ENCODE results near the gene TRIM24. TPM values are rescaled to one million over a fixed set of nuclear protein-coding genes. Genes with fewer than 3 reads are reported as not detected.
"Not testable (repeated sequence)": the region's sequence is repeated elsewhere in the genome, so short reads cannot be mapped to it uniquely, and the experiment has no call there.

Gene TRIM24
- total RNA-seq (2014; rRNA removed; shearing (Covaris generic)): 11.6 and 12.3 TPM in 2 replicates

DNA sequence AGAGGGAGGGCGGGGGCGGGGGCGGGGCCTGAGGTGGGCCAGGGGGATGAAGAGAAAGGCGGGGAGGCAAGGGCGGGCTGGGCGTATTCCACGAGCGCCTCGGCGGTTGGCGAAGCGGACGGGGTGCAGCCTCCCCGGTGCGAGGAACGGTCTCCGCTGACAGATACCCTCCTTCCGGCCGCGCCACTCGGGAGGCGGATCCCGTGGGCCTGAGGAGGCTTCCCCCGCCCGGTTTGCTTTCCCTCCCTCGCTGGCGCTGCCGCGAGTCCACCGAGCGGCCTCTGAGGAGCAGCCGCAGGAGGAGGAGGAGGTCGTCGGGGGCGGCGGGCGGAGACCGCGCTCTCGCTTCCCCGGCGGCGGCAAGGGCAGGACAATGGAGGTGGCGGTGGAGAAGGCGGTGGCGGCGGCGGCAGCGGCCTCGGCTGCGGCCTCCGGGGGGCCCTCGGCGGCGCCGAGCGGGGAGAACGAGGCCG lies at the start of gene TRIM24:
Gene TRIM24, plus strand, starts transcription at position 84 of the 473 bp plus-strand sequence. Its CDS starts 290 bp downstream, at position 374.
- DNase-seq (ENCODE audit: low read depth): no peak

DNA sequence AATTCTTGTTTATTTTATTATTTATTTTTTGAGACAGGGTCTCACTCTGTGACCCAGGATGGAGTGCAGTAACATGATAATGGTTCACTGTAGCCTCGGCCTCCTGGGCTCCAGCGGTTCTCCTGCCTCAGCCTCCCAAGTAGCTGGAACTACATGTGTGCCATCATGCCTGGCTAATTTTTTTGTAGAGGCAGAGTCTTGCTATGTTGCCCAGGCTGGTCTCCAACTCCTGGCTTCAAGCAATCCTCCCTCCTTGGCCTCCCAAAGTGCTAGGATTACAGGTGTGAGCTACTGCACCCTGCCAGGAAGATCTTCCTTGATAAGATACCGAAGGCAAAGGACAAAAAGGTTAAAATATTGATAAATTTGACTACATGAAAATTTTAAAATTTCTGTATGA lies 48.0 kb upstream of the TRIM24 start:
- DNase-seq (ENCODE audit: low read depth): not testable (repeated sequence)

DNA sequence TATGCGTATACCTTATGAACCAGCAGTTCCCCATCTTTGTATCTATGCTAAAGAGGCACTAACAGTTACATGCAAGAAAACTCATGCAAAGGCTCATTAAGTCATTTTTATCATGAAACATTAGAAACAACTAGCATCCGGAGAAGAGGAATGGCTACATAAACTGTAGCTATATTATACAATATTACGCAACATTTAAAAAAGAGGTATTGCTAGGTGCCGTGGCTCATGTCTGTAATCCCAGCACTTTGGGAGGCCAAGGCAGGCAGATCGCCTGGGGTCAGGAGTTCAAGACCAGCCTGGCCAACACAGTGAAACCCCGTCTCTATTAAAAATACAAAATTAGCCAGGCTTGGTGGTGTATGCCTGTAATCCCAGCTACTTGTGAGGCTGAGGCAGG lies 47.1 kb upstream of the TRIM24 start:
- not testable (repeated sequence) for DNase-seq (ENCODE audit: low read depth)

- no peak for DNase-seq (ENCODE audit: low read depth)
Measured at GRCh38 chr7:138417078-138417700, 42.9 kb upstream of the TRIM24 start.

- no peak for DNase-seq (ENCODE audit: low read depth)
Measured at GRCh38 chr7:138417764-138418163, 42.3 kb upstream of the TRIM24 start.

DNA sequence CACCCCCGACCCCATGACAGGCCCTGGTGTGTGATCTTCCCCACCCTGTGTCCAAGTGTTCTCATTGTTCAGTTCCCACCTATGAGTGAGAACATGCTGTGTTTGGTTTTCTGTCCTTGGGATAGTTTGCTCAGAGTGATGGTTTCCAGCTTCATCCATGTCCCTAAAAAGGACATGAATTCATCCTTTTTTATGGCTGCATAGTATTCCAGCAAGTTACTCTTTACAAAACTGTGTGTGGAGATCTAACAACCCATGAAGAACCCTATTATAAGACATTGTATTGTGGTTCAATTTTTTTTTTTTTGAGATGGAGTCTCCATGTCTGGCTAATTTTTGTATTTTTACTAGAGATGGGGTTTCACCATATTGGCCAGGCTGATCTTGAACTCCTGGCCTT lies 41.7 kb upstream of the TRIM24 start:
- DNase-seq (ENCODE audit: low read depth): not testable (repeated sequence)

DNA sequence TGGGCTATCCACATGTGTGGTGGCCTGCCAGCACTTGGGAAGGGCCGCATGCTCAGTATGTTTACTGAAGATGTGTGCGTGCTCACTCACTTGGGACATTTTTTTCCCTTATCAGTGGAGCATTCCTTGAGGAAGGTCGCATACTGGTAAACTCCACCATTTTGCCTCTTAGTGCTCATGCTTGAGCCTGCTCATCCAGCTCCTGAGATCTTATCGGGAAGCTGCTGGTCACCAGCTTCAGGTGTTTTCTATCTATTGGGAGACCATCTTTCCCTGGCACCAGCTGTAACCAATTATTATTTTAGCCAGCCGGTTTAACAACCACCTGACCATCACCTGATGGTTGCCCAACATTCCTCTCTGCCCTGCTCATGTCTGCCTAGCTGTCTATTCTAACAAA lies 35.0 kb upstream of the TRIM24 start:
- DNase-seq (ENCODE audit: low read depth): no peak

DNA sequence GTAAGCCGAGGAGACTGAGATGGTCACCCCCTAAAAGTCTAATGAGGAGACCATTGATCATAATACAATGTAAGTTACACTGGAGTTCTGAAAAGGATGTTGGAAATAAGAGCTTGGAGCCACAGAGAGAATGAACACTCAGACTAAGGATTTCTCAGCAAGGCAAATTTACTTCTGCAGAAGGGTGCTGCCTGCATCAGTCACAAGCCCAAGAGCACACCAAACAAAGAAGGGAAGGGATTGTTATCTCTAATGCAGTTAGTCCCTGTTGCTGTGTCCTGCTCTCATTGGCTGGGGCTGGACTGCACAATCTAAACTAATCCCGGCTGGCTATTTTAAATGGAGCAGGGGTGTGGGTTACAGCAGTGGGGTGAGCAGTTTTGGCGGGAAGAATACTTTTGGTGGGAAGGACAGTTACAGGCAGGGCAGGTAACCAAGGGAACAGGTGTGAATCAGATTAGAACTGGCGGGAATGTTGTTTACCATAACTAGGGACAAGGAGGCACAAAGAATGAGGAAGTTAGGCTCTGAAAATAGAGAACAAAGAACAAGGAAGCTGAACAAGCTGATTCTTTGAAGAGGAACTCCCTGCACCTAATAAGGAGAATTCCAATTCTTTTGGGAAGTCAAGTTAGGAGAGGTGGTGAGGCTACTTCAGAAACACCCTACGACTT lies 30.3 kb upstream of the TRIM24 start:
- DNase-seq (ENCODE audit: low read depth): no peak

DNA sequence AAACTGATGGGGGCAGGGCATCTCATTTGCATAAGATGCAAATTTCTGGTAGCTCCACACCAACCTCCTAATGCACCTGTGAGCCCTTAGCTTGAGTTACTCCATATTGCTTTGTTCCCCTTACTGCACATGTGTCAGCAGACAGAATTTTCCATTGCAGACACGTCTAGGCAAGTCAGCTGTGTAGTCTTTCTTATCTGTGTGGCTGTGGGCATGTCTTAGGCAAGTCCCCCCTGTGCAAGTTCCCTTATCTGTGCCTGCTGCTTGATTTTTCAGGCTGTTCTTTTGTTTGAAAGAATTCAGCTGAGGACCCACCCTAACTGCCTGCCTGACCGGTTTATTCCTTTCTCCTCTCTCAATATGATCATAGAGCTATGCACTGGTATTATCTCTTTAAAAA lies 28.5 kb upstream of the TRIM24 start:
- no peak for DNase-seq (ENCODE audit: low read depth)

- DNase-seq (ENCODE audit: low read depth): no peak
Measured at GRCh38 chr7:138433583-138434443, 26.2 kb upstream of the TRIM24 start.

DNA sequence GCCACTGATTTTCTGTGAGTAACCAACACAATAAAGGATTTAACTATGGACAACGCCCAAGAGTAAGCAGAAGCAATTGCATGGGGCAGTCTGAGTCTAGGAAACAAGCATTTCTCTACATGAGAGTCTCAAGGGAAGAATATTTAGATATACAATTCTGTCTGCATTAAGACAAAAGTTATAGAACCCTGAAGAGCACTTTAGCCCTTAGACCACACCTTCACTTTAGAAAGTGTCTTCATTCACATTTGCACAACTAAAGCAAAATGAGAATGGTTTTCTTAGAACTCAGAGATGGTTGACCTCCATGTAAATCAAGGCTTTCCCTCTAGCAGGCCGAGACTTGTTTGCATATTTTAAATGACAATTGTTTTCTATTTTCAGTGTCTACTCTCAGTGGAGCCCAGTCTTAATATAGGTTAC lies 25.5 kb upstream of the TRIM24 start:
- no peak for DNase-seq (ENCODE audit: low read depth)

DNA sequence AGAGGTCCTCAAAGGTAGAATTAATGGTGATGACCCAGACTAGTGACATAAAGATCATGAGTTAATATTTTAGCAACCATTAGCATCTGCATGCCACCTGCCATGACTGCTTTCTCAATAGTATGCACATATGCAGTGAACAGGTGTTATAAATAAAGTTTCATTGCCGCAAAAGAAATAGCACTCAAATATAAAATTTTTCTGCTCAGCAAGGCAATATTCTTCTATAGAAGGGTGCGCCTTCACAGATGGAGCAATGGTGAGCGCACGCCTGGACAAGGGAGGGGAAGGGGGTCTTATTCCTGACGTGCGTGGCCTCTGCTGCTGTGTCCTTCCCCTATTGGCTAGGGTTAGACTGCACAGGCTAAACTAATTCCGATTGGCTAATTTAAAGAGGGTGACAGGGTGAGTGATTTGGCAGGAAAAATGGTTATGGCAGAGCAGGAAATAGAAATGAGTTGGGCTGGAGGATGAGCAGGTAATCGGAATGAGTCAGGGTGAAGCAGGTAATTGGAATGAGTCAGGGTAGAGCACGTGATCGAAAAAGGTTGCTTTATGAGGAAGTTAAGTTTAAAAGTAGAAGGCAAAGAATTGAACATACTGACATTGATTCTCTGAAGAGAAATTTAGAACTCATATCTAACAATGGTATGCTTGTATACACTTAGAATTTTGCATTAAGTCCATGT lies 24.7 kb upstream of the TRIM24 start:
- no peak for DNase-seq (ENCODE audit: low read depth)

DNA sequence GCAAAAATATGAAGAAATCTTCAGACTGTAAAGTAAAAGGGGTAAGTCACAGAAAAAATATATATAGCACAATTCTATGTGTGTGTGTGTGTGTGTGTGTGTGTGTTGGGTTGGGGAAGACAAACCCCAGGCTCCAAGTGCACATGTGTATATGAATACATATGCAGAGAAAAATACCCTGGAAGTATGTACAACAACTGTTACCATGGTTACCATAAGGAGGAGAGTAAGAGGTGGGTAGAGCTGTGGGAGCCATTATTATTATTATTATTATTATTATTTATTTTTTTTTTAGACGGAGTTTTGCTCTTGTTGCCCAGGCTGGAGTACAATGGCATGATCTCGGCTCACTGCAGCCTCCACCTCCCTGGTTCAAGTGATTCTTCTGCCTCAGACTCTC lies 23.7 kb upstream of the TRIM24 start:
- no peak for DNase-seq (ENCODE audit: low read depth)

DNA sequence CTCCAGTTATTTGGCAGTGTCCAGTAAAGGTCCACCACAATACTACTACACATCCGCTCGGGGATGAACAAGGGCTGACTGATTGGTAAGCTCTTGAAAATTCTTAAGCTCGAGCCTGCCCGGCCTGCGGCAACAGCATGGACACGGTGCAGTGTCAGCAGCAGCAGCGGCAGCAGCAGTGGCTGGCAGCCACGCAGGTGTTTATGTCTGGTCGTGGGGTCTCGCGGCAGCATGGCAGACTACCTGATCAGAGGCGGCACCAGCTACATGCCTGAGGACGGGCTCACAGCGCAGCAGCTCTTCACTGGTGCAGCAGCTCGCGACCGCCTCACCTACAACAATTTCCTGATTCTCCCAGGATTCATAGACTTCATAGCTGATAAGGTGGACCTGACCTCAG lies 19.6 kb upstream of the TRIM24 start:
- no peak for DNase-seq (ENCODE audit: low read depth)

DNA sequence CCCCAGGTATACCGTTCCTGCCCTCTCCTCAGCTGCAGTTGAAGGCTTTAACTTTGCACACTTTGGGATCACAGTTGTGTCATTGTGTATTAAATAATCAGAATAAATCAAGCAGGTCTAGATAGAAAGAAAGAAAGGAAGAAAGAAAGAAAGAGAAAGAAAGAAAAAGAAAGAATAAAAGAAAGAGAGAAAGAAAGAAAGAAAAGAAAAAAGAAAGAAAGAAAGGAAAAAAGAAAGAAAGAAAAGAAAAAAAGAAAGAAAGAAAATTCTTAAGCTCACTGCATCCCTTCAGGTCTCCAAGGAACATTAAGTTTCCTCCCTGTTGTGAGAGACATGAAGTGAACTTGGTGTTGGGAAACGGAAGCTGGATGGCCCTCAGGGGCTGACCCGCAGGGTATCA lies 17.2 kb upstream of the TRIM24 start:
- no peak for DNase-seq (ENCODE audit: low read depth)

GRCh38 chr7:138449580-138449979 lies 10.5 kb upstream of the TRIM24 start:
- peak; percentile 29 for DNase-seq (ENCODE audit: low read depth)

DNA sequence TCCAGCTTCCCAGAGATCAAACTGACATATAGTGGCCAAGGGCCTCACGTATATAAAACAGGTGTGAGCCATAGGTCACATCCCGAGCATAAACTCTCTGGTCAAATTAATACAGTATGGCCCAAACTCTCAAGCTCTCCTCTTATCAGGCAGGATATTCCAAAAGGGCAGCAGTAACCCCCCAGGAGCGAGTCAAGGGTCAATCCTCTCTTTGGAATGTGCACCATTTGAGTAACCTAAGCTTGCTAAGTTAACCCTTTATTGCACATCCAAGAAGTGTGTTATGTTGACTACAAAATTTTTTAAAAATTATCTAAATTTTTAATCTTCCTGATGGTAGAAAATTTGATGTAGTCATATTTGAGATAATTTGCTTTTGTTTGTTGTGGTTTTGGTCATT lies 4.5 kb upstream of the TRIM24 start:
- DNase-seq (ENCODE audit: low read depth): no peak

DNA sequence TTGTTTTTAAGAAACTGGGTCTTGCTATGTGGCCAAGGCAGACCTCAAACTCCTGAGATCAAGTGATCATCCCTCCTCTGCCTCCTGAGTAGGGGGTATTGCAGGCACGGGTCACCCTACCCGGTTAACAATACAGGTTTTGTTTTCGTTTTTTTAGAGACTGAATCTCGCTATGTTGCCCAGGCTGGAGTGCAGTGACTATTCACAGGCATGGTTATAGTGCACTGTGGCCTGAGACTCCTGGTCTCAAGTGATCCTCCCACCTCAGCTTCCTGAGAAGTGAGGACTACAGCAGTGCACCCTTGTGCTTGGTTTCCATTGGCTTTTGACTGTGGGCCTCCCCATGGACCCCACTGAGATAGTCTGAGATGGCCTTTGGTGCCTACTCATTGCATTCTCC lies 3.8 kb upstream of the TRIM24 start:
- DNase-seq (ENCODE audit: low read depth): no peak

GRCh38 chr7:138458576-138459412 lies 1.3 kb upstream of the TRIM24 start:
- no peak for DNase-seq (ENCODE audit: low read depth)

- peak; percentile 97 for DNase-seq (ENCODE audit: low read depth)
Measured at GRCh38 chr7:138459413-138460175, 465 bp upstream of the TRIM24 start.
